ENCODE results near the gene RASA3.
A peak's percentile ranks its signal among the peaks of the same experiment; 100 is the strongest.
"Not testable (repeated sequence)": the region's sequence is repeated elsewhere in the genome, so short reads cannot be mapped to it uniquely, and the experiment has no call there.

Gene RASA3

DNA sequence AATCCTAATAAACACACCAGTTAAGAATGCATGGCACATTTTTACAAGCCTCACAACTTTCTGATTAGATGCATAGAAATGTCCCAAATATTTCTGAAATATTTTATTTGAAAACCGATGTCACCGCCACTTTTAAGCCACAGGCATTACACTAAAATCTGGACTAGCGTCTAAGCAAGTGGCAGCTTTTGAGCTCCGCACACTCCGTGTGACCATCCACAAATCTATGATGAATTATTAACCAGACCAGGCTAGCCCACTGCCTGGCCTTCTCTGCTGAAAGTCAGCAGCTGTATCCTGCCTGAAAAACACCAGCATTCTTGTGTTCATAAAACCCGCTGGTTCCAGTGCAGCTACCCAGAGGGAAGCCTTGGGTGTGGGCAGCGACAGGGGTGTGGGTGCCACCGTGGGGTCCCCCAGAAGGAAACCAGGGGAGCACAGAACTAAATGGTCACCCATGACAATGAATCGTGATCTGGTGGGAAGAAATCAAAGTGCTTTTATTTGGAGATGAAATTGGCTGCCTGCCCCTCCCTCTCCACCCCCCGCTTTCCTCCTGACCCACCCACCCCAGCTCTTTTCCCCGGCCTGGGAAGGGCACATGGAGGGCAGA, 13.8 kb downstream of the RASA3 start:
- no peak overlapping the region for H3K4me3 ChIP-seq (ENCODE audit: low read length)

DNA sequence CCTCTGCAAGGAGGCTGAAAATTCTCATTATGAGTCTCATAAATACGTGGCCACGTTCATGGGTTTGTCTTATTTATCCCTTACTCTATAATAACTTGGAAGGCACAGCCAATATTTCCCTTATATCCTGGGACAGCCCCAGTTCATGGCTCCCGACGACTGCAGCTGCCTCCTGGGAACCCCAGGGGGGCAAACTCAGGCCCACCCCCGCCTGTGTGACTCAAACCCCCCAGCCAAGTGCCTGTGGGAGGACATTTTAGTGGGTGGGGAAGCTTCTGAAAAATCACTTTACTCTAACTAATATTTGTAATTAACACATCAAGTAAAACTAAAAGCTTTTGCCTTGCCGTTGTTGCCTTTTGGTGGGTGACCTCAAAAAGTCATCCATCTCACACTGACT, 14.3 kb downstream of the RASA3 start:
- no peak overlapping the region for H3K4me3 ChIP-seq (ENCODE audit: low read length)
- DNase-seq (ENCODE audit: low read depth, low spot score), result no peak

More for the DNA sequence above, 13.8 kb downstream of the RASA3 start:
- no peak for DNase-seq (ENCODE audit: low read depth, low spot score)

DNA sequence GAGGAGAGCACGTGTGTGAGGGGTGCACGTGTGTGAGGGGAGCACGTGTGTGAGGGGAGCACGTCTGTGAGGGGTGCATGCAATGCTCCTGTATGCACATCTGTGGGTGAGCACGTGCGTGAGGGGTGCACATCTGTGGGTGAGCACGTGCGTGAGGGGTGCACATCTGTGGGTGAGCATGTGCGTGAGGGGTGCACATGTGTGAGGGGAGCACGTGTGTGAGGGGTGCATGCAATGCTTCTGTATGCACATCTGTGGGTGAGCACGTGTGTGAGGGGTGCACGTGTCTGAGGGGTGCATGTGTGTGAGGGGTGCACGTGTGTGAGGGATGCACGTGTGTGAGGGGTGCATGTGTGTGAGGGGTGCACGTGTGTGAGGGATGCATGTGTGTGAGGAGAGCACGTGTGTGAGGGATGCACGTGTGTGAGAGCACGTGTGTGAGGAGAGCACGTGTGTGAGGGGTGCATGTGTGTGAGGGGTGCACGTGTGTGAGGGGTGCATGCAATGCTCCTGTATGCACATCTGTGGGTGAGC, 15.0 kb downstream of the RASA3 start:
- DNase-seq (ENCODE audit: low read depth, low spot score); H3K4me3 ChIP-seq (ENCODE audit: low read length): not testable (repeated sequence)

DNA sequence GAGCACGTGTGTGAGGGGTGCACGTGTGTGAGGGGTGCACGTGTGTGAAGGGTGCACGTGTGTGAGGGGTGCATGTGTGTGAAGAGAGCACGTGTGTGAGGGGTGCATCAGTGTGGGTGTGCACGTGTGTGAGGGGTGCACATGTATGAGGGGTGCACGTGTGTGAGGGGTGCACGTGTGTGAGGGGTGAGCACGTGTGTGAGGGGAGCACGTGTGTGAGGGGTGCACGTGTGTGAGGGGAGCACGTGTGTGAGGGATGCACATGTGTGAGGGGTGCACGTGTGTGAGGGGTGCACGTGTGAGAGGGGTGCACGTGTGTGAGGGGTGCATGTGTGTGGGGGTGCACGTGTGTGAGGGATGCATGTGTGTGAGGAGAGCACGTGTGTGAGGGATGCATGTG, 15.7 kb downstream of the RASA3 start:
- H3K4me3 ChIP-seq (ENCODE audit: low read length), result no peak overlapping the region
- no peak for DNase-seq (ENCODE audit: low read depth, low spot score)

DNA sequence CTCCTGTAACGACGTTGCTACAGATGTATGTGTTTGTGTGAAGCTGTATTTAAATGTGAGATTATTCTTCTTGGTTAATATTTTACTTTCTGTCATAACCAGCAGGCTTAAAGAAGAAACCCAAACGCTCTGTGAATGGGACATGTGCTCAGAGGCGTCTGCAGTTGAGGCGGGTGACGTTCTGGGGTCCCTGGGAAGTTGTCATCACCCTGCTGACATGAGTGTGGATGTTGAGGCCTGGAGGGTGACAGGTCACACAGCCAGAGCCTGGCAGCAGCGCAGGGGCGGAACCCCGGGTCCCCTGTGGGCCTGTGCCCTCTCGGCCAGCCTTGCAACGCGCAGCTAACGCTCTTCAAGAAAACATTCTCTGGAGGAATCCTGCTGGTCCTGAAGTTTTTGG, 16.6 kb downstream of the RASA3 start:
- no peak for DNase-seq (ENCODE audit: low read depth, low spot score)
- no peak overlapping the region for H3K4me3 ChIP-seq (ENCODE audit: low read length)

DNA sequence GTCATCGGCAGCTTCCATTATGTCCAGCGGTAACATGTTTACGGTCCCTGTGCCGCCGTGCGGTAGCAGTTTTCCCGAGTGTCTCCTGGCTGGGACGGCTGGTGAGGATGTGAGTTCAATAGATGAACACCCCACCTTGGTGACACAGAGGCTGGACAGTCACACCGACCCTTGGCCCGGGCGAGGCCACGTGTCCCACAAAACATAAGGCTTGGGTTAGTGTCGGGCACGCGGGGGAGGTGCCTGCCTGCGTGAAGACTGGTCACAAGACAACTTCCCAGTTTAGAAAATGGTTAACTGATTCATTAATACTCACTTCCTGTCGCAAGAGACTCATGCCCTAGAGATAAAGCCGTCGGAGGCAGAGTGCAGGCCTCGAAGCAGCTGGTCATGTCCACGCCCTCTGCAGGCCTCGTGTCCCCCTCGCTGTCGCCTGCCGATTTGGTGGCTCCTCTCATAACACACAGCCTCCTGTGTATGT, 17.2 kb downstream of the RASA3 start:
- no peak for DNase-seq (ENCODE audit: low read depth, low spot score)
- H3K4me3 ChIP-seq (ENCODE audit: low read length), result no peak overlapping the region

DNA sequence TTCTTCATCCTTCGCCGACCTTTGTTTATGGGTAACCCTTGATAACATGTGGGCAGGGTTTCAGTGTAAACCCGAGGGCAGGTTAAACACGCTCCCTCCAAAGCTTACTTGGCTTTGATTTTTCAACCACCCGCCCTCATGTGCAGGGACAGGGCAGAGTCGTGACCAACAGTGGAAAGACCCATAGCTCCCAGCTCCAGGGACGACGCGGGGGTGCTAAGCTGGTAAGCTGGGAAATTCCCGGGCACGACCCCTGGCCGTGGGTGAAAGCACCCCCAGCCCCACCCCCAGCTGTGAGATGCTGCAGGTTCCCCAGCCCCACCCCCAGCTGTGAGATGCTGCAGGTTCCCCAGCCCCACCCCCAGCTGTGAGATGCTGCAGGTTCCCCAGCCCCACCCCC, 17.8 kb downstream of the RASA3 start:
- DNase-seq (ENCODE audit: low read depth, low spot score); H3K4me3 ChIP-seq (ENCODE audit: low read length): not testable (repeated sequence)

DNA sequence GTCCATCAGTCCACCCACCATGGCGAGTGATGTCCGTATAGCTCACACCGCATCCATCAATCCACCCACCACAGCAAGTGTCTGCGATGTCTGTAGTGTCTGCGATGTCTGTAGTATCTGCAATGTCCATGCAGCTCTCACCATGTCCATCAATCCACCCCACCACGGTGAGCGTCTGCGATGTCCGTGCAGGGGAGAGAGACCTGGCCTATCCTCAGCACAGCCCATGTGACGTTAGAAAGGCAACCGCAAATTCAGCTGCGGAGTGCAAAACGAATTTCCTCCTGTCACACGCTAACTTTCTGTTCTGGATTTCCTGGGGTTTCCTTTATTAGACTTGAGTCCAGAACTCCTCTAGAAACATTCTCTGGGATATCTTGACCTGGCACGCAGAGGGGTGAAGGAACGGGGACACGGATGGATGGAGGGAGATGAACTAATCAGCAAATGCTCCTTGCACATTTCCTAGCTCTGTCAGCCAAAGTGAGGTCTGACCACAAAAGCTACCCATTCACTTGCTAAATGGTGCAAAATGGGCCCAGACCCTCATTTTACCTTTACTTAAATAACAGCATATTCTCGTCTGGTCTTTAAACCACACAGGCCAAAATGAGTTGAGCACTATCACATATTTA, 18.3 kb downstream of the RASA3 start:
- no peak for DNase-seq (ENCODE audit: low read depth, low spot score)

DNA sequence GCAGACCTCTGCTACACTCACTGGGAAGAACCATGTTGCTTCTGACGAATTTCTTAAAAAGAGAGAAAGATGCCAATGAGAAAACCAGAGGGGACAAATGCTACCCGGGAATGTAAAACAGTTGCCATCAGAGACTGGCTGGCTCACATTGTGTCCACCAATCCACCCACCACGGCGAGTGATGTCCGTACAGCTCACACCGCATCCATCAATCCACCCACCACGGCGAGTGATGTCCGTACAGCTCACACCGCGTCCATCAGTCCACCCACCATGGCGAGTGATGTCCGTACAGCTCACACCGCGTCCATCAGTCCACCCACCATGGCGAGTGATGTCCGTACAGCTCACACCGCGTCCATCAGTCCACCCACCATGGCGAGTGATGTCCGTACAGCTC, 19.0 kb downstream of the RASA3 start:
- H3K4me3 ChIP-seq (ENCODE audit: low read length), result not testable (repeated sequence)

More for the DNA sequence above, 18.3 kb downstream of the RASA3 start:
- no peak overlapping the region for H3K4me3 ChIP-seq (ENCODE audit: low read length)

DNA sequence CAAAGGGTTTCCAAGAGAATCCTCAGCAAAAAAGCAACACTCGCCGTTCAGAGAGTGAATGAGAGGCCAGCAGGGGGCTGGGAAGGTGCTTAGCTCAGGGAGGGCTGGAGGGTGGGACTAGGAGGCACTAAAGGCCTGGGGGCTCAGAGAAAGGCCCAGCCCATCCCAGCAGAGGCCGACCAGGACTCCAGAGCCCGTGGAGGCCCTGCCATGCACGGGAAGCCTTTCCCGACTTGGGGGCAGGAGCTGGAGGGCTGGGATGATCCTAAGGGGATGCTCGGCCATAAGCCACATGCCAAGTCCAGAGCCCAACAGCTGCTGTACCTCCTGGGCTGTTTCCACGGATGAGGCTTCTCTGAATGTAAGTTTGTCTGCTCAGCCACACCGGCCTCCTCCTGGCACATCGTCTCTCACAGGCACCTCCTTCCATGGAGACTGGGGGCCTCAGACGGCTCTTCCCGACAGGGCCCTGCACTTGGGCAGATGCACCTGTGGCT, 19.5 kb downstream of the RASA3 start:
- H3K4me3 ChIP-seq (ENCODE audit: low read length), result no peak overlapping the region
- peak; percentile 51 for DNase-seq (ENCODE audit: low read depth, low spot score)

More for the DNA sequence above, 19.0 kb downstream of the RASA3 start:
- not testable (repeated sequence) for DNase-seq (ENCODE audit: low read depth, low spot score)

DNA sequence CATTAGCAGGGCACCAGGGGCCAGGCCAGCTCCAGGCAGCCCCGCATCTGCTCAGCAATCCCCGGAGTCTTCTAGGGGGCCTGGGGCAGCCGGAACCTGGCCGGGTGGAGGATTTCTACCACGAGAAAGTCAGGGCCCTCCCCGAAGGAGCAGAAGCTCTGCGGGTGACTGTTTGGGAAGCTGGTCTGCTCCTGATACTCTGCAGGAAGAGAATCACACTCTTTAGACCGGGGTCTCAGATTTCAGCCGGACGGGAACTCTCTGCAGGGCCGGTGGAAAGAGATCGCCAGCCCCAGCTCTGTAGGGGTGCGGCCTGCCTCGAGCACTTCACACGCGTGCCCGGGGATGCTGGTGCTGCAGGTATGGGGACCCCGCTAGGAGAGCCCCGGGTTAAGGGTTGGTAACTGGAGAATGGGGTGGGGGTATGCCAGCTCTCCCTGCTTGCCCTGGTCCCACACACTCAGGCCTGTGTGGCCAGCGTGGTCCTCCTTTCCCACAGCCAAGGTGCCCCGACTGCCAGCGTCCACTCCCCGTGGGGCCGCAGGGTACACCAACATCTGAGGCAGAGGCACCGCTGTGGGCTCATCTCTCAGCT, 20.1 kb downstream of the RASA3 start:
- DNase-seq (ENCODE audit: low read depth, low spot score), result no peak
- no peak overlapping the region for H3K4me3 ChIP-seq (ENCODE audit: low read length)

DNA sequence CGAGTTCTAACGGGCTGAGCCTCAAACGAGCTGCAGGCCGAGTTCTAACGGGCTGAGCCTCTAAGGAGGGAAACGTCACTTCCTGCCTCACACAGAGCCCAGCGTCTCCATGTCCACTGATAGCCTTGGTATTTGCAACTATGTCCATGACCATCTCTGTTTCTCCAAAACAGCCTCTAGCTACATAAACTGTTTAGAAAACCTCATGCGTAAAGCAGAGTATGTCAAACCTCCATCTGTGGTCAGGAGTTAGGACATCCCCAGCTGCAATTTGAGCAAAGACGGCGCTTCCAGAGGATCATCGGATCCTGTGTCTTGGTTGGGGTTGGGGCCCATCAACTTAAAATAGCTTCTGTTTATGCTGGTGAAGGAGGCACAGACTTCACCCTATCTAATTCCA, 20.8 kb downstream of the RASA3 start:
- peak overlapping the region; percentile 21; the same call in 1 of the 2 replicates for H3K4me3 ChIP-seq (ENCODE audit: low read length)
- peak; percentile 62 for DNase-seq (ENCODE audit: low read depth, low spot score)

DNA sequence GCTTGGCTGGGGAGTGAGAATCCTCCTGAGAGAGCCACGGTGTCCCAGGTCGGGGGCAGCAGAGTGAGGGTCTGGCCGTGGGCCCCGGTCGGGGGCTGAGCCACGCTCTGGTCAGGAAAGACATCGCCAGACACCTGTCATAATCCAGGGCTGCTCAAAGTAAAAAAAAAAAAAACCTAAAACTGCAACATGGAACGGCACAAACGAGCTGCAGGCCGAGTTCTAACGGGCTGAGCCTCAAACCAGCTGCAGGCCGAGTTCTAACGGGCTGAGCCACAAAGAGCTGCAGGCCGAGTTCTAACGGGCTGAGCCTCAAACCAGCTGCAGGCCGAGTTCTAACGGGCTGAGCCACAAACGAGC, 21.6 kb downstream of the RASA3 start:
- H3K4me3 ChIP-seq (ENCODE audit: low read length), result peak overlapping the region; percentile 50
- peak; percentile 71 for DNase-seq (ENCODE audit: low read depth, low spot score)

DNA sequence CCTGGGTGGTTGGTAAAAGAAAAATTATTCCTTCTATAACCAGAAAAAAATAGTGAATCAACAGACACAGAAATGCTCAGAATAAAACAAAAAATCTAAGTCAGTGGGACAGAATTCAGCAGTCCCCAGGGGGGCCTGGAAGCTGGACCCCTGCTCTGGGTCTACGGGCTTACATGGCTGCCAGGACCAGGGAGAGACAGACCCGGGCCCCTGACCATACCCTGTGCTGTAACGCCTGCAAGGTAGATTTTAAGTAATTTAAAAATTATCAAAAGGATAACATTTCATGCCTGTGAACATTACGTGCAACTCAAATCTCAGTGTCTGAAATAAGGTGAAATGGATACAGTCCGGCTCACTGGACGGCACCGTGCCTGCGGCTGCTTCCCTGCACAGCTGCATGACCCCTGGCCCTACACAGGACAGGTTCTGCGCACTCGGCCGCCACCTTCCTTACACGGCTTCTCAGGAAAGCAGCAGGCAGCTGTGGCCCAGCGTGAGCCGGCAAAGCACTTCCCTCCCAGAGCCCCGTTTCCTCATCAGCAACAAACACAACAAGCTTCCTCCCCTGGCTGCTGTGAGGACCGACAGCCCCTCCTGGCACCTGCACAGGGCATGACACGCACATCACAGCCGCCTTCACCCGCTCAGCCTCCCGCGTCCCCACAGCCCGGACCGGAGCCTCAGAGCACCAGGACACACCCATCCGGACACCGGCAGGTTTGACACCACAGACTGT, 22.2 kb downstream of the RASA3 start:
- DNase-seq (ENCODE audit: low read depth, low spot score), result peak; percentile 92
- peak overlapping the region; percentile 50 for H3K4me3 ChIP-seq (ENCODE audit: low read length)

DNA sequence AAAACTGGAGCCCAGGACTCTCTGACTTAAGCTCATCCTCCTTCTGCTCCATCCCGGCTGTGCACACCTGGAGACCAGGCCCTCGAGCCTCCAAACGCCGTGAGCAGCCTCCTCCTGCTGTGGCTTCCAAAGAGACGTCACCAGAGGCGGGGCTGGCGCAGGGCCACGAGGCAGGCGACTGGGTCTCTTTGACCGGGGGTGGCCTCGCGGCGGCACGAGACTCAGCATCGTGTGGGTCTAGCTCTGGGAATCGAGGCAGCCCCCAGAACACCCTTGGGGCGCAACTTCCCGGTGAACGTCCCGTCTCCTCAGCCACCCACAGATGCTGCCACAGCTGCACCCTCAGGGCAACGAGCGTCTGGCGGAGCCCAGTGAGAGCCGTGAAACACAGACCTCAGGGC, 22.8 kb downstream of the RASA3 start:
- DNase-seq (ENCODE audit: low read depth, low spot score), result no peak

DNA sequence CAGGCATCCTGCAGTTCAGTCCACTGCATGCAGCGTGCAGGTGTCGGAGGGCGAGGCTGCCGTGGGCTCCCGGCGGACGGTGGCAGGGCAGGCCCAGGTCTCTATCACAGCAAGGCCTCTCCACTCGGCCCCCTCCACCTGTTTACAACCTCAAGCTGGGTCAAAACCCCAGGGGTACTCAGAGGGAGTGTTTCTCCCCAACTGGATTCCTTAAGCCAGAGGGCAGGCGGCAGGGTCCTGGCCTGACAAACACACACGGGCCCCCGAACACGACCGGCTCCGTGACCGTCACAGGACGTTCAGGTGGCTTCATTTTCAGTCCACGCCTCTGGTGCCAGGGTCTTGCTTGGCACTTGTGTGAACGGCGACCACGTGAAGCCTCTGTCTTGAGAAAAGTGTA, 23.5 kb downstream of the RASA3 start:
- no peak for DNase-seq (ENCODE audit: low read depth, low spot score)
- H3K4me3 ChIP-seq (ENCODE audit: low read length), result no peak overlapping the region

More for the DNA sequence above, 22.8 kb downstream of the RASA3 start:
- H3K4me3 ChIP-seq (ENCODE audit: low read length), result peak overlapping the region; percentile 50

DNA sequence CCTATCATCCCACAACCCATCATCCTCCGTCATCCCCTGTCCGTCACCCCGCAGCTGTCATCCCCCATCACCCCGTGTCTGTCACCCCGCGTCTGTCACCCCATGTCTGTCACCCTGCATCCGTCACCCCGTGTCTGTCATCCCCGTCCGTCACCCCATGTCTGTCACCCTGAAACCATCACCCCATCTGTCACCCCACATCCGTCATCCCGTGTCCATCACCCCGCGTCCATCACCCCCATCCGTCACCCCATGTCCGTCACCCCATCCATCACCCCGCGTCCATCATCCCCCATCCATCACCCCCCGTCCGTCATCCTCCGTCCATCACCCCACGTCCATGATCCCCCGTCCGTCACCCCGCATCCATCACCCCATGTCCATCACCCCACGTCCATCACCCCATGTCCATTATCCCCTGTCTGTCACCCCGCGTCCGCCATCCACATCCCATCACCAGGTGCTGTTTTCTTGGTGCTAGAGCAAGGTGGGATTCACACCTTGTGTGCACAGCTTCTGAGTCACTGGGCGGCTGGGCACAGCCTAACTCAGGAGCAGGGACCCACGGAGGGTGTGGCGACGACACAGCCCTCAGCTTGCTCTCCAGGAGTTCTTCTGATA, 24.2 kb downstream of the RASA3 start:
- no peak overlapping the region for H3K4me3 ChIP-seq (ENCODE audit: low read length)
- no peak for DNase-seq (ENCODE audit: low read depth, low spot score)

DNA sequence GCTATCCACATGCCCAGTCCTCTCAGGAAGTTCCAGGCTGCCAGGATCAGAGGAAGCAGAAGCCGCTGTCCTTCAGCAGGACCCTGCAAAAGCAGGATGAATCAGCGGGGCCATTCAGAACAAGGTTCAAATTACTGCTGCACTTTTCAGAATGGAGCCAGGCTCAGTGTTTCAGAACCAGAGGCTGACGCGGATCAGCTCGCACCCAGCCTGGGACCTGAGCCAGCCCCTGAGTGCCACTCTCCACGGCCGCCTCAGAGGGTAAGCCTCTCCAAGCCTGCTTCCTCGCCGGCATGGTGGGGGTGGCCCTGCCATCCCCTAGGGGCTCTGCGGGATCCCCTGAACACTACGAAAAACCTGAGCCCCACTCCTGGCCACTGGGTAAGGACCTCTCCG, 24.7 kb downstream of the RASA3 start:
- DNase-seq (ENCODE audit: low read depth, low spot score), result no peak
- H3K4me3 ChIP-seq (ENCODE audit: low read length), result no peak overlapping the region

All from Jurkat, Clone E6-1 (cell line).